Panc1 (cell line): ENCODE results near the gene WNT7B. TPM values are rescaled to one million over a fixed set of nuclear protein-coding genes. Genes with fewer than 3 reads are reported as not detected.

Experiments
- ATAC-seq: fragments of 200-7000 bp; cut with Tn5 transposase; 2 replicates; pipeline ENCODE4 v1.9.1; 2020; ENCODE audit warnings: mild to moderate bottlenecking, moderate library complexity
- BruUV-seq: library from RNA; stranded (reverse); fragments of 400-500 nt; replicated peaks from 2 replicates; lab custom pipeline; 2021; lab: Mats Ljungman, UMichigan
- CTCF ChIA-PET: fragments of 300-600 bp; sonication (Branson Sonifier 250); formaldehyde crosslinking; loops from one replicate; lab custom pipeline; 2022; ENCODE audit warnings: antibody characterized with exemption; lab: Charles Lee
- POLR2A ChIA-PET: fragments of 300-600 bp; sonication (Branson Sonifier 250); formaldehyde crosslinking; loops from one replicate; lab custom pipeline; 2022; ENCODE audit warnings: antibody characterized with exemption; lab: Charles Lee
- DNase-seq: peaks from one replicate; pipeline ENCODE4 v3.0.0-alpha.2; 2010; ENCODE audit warnings: low read depth, low spot score
- H3K27ac ChIP-seq: 2 replicates; pipeline ENCODE4 v1.5.1; 2011; ENCODE audit warnings: mild to moderate bottlenecking, low read length, inconsistent platforms
- H3K27me3 ChIP-seq: fragments of 200-500 bp; sonication (Bioruptor generic); 2 replicates; pipeline ENCODE4 v1.6.0; 2014; ENCODE audit warnings: low read length, inconsistent platforms; ENCODE audit not compliant: control insufficient read depth, insufficient read depth
- H3K36me3 ChIP-seq: fragments of 200-500 bp; sonication (Bioruptor generic); 2 replicates; pipeline ENCODE4 v1.5.1; 2014; ENCODE audit warnings: inconsistent platforms, mild to moderate bottlenecking, low read length, moderate library complexity; ENCODE audit not compliant: control insufficient read depth, insufficient read depth
- H3K4me1 ChIP-seq: 2 replicates; pipeline ENCODE4 v1.5.1; 2011; ENCODE audit warnings: inconsistent platforms, mild to moderate bottlenecking, low read length, moderate library complexity; ENCODE audit not compliant: control insufficient read depth, insufficient read depth
- H3K4me3 ChIP-seq, 2 experiments: 2 replicates each; pipeline ENCODE4 v1.5.1; 2011 to 2012; ENCODE audit warnings: low read depth in 2 of 2, low read length in 2 of 2, mild to moderate bottlenecking in 2 of 2, inconsistent platforms in 1 of 2, moderate library complexity in 1 of 2
- H3K9me3 ChIP-seq: fragments of 200-500 bp; sonication (Bioruptor generic); 2 replicates; pipeline ENCODE4 v1.5.1; 2014; ENCODE audit warnings: low read depth, mild to moderate bottlenecking, inconsistent platforms, low read length, moderate library complexity; ENCODE audit not compliant: control insufficient read depth, insufficient read depth
- POLR2AphosphoS5 ChIP-seq: IDR thresholded peaks from 2 replicates; pipeline ENCODE4 v1.6.1; 2012; ENCODE audit warnings: mild to moderate bottlenecking, low read depth, low read length, moderate library complexity
- SIN3A ChIP-seq: IDR thresholded peaks from 2 replicates; pipeline ENCODE4 v1.6.1; 2012; ENCODE audit warnings: low read depth, mild to moderate bottlenecking, low read length, moderate library complexity, borderline replicate concordance; ENCODE audit not compliant: insufficient read depth
- TCF7L2 ChIP-seq: IDR thresholded peaks from 2 replicates; pipeline ENCODE4 v1.6.1; 2011; ENCODE audit warnings: mild to moderate bottlenecking, low read depth, low read length, inconsistent platforms
- in situ Hi-C: cut with HindIII; loops from 2 replicates; pipeline ENCODE4 v1.10.0; 2016; ENCODE audit warnings: low sequenced_read_pairs, low pct_unique_long_range_greater_than_20kb
- intact Hi-C: fragments of 100-400 bp; cut with micrococcal nuclease; formaldehyde crosslinking; loops from one replicate; pipeline ENCODE4 v1.10.0; 2022; ENCODE audit not compliant: unreplicated experiment
- total RNA-seq: library from RNA; stranded (reverse); gene quantifications from one replicate; pipeline ENCODE4 v1.2.1, GENCODE V29; 2021; ENCODE audit not compliant: unreplicated experiment
- TF ChIP-seq, protein P1 (sequence below), 2 experiments: IDR thresholded peaks; 2 replicates each; pipeline ENCODE4 v1.6.1; 2011 to 2012; ENCODE audit warnings: low read depth in 2 of 2, control low read depth in 1 of 2, low read length in 1 of 2, mild to moderate bottlenecking in 1 of 2, moderate library complexity in 1 of 2; ENCODE audit not compliant: insufficient read depth in 1 of 2
- TF ChIP-seq, protein P2 (sequence below): fragments of 450-650 bp; IDR thresholded peaks from 2 replicates; pipeline ENCODE4 v1.5.1; 2017; ENCODE audit warnings: mild to moderate bottlenecking

The WNT7B gene
- total RNA-seq, 1 experiment from 2014 or later, result 52.1 TPM

DNA sequence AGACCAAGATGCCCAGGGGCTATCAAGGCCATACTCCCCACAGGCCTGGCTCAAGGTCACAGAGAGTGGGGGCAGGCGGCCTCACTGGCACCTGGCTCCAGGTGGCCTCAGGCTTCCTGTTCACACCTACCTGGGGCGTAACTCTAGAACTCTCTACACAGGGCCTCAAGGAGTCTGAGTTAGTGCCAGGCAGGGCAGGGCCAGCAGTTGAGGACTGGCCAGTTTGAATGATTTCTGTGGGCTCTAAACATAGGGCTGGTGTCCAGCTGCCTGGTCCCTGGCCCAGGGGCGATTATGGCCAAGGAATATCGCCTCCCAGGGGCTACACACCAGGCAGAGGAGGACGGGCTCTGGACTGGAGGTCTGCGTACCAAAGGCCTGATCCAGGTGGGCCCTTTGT lies 79.2 kb downstream of the WNT7B start:
- Histone ChIP-seq H3K36me3 (no peaks in the 10 kb centered on the region), H3K9me3 (no peaks in the 10 kb centered on the region), H3K27me3 (no peaks in the 10 kb centered on the region), H3K27ac (no peak overlapping the region), H3K4me3 (no peak overlapping the region), H3K4me1 (no peaks in the 10 kb centered on the region)
- intact Hi-C loops, result no loop called here
- TF ChIP-seq POLR2AphosphoS5, result no peak
- TF ChIP-seq, protein P1, sequence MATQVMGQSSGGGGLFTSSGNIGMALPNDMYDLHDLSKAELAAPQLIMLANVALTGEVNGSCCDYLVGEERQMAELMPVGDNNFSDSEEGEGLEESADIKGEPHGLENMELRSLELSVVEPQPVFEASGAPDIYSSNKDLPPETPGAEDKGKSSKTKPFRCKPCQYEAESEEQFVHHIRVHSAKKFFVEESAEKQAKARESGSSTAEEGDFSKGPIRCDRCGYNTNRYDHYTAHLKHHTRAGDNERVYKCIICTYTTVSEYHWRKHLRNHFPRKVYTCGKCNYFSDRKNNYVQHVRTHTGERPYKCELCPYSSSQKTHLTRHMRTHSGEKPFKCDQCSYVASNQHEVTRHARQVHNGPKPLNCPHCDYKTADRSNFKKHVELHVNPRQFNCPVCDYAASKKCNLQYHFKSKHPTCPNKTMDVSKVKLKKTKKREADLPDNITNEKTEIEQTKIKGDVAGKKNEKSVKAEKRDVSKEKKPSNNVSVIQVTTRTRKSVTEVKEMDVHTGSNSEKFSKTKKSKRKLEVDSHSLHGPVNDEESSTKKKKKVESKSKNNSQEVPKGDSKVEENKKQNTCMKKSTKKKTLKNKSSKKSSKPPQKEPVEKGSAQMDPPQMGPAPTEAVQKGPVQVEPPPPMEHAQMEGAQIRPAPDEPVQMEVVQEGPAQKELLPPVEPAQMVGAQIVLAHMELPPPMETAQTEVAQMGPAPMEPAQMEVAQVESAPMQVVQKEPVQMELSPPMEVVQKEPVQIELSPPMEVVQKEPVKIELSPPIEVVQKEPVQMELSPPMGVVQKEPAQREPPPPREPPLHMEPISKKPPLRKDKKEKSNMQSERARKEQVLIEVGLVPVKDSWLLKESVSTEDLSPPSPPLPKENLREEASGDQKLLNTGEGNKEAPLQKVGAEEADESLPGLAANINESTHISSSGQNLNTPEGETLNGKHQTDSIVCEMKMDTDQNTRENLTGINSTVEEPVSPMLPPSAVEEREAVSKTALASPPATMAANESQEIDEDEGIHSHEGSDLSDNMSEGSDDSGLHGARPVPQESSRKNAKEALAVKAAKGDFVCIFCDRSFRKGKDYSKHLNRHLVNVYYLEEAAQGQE (IDR thresholded peaks at IDR 0.05; ENCODE audit: insufficient read depth in 1 of 2, low read depth in 2 of 2, low read length in 1 of 2), result no peak
- no peak for TF ChIP-seq TCF7L2
- no peak for TF ChIP-seq SIN3A
- TF ChIP-seq, protein P2, sequence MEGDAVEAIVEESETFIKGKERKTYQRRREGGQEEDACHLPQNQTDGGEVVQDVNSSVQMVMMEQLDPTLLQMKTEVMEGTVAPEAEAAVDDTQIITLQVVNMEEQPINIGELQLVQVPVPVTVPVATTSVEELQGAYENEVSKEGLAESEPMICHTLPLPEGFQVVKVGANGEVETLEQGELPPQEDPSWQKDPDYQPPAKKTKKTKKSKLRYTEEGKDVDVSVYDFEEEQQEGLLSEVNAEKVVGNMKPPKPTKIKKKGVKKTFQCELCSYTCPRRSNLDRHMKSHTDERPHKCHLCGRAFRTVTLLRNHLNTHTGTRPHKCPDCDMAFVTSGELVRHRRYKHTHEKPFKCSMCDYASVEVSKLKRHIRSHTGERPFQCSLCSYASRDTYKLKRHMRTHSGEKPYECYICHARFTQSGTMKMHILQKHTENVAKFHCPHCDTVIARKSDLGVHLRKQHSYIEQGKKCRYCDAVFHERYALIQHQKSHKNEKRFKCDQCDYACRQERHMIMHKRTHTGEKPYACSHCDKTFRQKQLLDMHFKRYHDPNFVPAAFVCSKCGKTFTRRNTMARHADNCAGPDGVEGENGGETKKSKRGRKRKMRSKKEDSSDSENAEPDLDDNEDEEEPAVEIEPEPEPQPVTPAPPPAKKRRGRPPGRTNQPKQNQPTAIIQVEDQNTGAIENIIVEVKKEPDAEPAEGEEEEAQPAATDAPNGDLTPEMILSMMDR, result no peak
- POLR2A ChIA-PET, result no interaction called here
- in situ Hi-C loops, result no loop called here
- no TSS peak for BruUV-seq
- no peak for DNase-seq
- no peak for ATAC-seq
- CTCF ChIA-PET, result no interaction called here

DNA sequence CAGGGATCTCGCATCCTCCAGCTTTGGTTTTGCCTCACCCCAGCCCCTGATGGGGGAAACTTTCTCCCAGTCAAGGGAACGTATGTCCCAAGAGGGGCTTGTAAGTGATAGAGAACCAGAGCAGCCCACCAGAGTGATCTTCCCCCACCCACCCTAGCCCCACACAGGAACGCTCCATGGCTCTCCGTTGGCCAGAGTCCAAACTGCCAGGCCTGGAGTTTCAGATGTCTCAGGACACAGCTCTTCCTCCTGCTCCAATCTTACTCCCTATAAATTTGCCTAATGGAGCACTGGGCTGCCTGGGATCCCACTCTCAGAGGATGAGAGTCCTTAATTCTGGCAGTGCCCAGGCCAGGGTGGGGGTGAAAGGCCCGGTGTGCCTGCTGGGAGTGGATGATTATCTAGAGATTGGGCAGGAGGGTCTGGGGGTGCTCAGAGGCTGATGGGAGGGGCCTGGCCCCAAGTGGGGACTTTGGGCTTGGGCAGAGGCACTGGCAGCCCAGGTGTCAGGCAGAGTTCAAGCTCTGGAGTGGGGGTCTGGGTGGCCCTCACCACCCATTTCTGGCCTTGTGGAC lies 79.9 kb downstream of the WNT7B start:
- no peak for ATAC-seq
- TF ChIP-seq SIN3A (no peak), POLR2AphosphoS5 (no peak), TCF7L2 (no peak)
- no peaks in the 10 kb centered on the region for H3K9me3 ChIP-seq
- no peaks in the 10 kb centered on the region for H3K27me3 ChIP-seq
- no peak overlapping the region for H3K4me3 ChIP-seq
- no peaks in the 10 kb centered on the region for H3K4me1 ChIP-seq
- DNase-seq, result no peak
- ChIA-PET POLR2A (interaction anchor here (0.6 kb wide), 1 partner anchor 225 kb away, joined by 8 read pairs; the partner anchor contains the start of gene ATXN10), CTCF (interaction anchor here (1.2 kb wide), 1 partner anchor 81 kb away, joined by 3 read pairs; no protein-coding TSS in a partner anchor)
- no peak overlapping the region for H3K27ac ChIP-seq
- in situ Hi-C loops (no loop called here), intact Hi-C loops (no loop called here)
- BruUV-seq, result no TSS peak
- no peaks in the 10 kb centered on the region for H3K36me3 ChIP-seq
